K562 (cell line): ENCODE measurements around the gene SLC33A1. TPM values are rescaled to one million over a fixed set of nuclear protein-coding genes. Genes with fewer than 3 reads are reported as not detected.

ENCODE experiments used
- AFF4 ChIP-seq: sonication (generic); formaldehyde crosslinking; IDR thresholded peaks from 2 replicates; pipeline ENCODE4 v1.8.0; 2023; ENCODE audit warnings: mild to moderate bottlenecking, missing genetic modification reagents
- CUX1 ChIP-seq: fragments of 200-800 bp; sonication (Bioruptor generic); IDR thresholded peaks from 2 replicates; pipeline ENCODE4 v1.6.1; 2016; ENCODE audit warnings: missing genetic modification characterization, missing compliant biosample characterization
- GABPB1 ChIP-seq: sonication (generic); formaldehyde crosslinking; IDR thresholded peaks from 2 replicates; pipeline ENCODE4 v1.8.0; 2022; ENCODE audit warnings: mild to moderate bottlenecking, missing genetic modification reagents
- HIVEP1 ChIP-seq: fragments of 250-450 bp; sonication (Bioruptor Pico); IDR thresholded peaks from 2 replicates; pipeline ENCODE4 v1.4.0; 2020; ENCODE audit warnings: mild to moderate bottlenecking
- KAT7 ChIP-seq: sonication (generic); formaldehyde crosslinking; IDR thresholded peaks from 2 replicates; pipeline ENCODE4 v1.8.0; 2022; ENCODE audit warnings: missing genetic modification reagents, mild to moderate bottlenecking, borderline replicate concordance
- MLX ChIP-seq, 2 experiments: fragments of 450-650 bp in 1 of 2; sonication (generic) in 1 of 2; formaldehyde crosslinking; conservative IDR thresholded peaks; 2 replicates each; pipeline versions ENCODE4 v1.4.0 to v1.8.1; 2020 to 2022; ENCODE audit warnings: mild to moderate bottlenecking in 1 of 2, missing genetic modification reagents in 1 of 2
- PRPF4 ChIP-seq: fragments of 200-400 bp; formaldehyde crosslinking; IDR thresholded peaks from one replicate; pipeline ENCODE4 v1.6.1; 2017; ENCODE audit warnings: low read length, low read depth, mild to moderate bottlenecking; ENCODE audit not compliant: insufficient read depth, poor library complexity, severe bottlenecking
- RAD21 ChIP-seq, 2 experiments: fragments of 250-450 bp in 1 of 2; fragments of 450-650 bp in 1 of 2; sonication (Bioruptor Pico) in 1 of 2; formaldehyde crosslinking in 1 of 2; IDR thresholded peaks in 1 of 2; conservative IDR thresholded peaks in 1 of 2; 2 replicates each; pipeline versions ENCODE4 v1.4.0 to v1.8.0; 2020 to 2022; ENCODE audit warnings: mild to moderate bottlenecking in 2 of 2, moderate library complexity in 1 of 2
- SAFB ChIP-seq: fragments of 200-400 bp; formaldehyde crosslinking; IDR thresholded peaks from 2 replicates; pipeline ENCODE4 v1.6.1; 2017; ENCODE audit warnings: low read depth, low read length, borderline replicate concordance
- SIRT6 ChIP-seq: IDR thresholded peaks from one replicate; pipeline ENCODE4 v1.6.1; 2012; ENCODE audit warnings: low read depth, mild to moderate bottlenecking, control low read depth, inconsistent platforms, low read length, moderate library complexity
- TEAD4 ChIP-seq, 2 experiments: sonication (generic) in 1 of 2; formaldehyde crosslinking in 1 of 2; IDR thresholded peaks; 2 replicates each; pipeline versions ENCODE4 v1.6.1 to v1.8.0; 2012 to 2022; ENCODE audit warnings: borderline replicate concordance in 1 of 2, inconsistent platforms in 1 of 2, low read length in 1 of 2, mild to moderate bottlenecking in 1 of 2, missing genetic modification reagents in 1 of 2
- U2AF2 ChIP-seq: fragments of 200-400 bp; formaldehyde crosslinking; optimal IDR thresholded peaks from 2 replicates; pipeline ENCODE3; 2017; ENCODE audit warnings: low read depth, mild to moderate bottlenecking, low read length
- ZFPM2 ChIP-seq: fragments of 250-450 bp; sonication (Bioruptor Pico); IDR thresholded peaks from 2 replicates; pipeline ENCODE4 v1.5.1; 2022; ENCODE audit warnings: mild to moderate bottlenecking
- ZKSCAN1 ChIP-seq: fragments of 150-350 bp; IDR thresholded peaks from 2 replicates; pipeline ENCODE4 v1.6.1; 2016; ENCODE audit warnings: low read depth, low read length
- ZNF830 ChIP-seq: fragments of 250-450 bp; sonication (Bioruptor Pico); IDR thresholded peaks from 2 replicates; pipeline ENCODE4 v1.5.0; 2021; ENCODE audit warnings: mild to moderate bottlenecking
- polyA plus RNA-seq, 8 experiments: library from polyadenylated mRNA; depleted of rRNA in 4 of 8; stranded (reverse) in 5 of 8; unstranded in 3 of 8; fragments of >200 nt; fragmentation: Nextera tagmentation in 2 of 8; fragmentation: Illumina TruSeq in 1 of 8; extraction: Ambion mirVana in 2 of 8; extraction: Trizol in 1 of 8; gene quantifications; 2 replicates each; pipeline versions ENCODE4 v1.2.1 to v1.2.3, GENCODE V29; 2011 to 2014; ENCODE audit warnings: inconsistent platforms in 1 of 8, missing spikeins in 1 of 8
- total RNA-seq, 7 experiments: library from RNA; depleted of rRNA in 6 of 7; stranded (reverse); fragments of >200 nt in 6 of 7; fragmentation: Illumina TruSeq in 2 of 7; extraction: Trizol in 2 of 7; gene quantifications; 2 replicates each; pipeline versions ENCODE4 v1.2.1 to v1.2.3, GENCODE V29; 2011 to 2021; ENCODE audit warnings: low replicate concordance in 1 of 7

The SLC33A1 gene
- total and polyA plus RNA-seq, 9 of the 15 experiments (the other 6 are each of a cell fraction or from before 2014, with no cell fraction given): 6.2 to 26.8 (median 19.6) TPM

- TF ChIP-seq AFF4 (CRISPR knock-in tag) (no peak), ZNF830 (CRISPR knock-in tag) (no peak), GABPB1 (peak; percentile 2; the same call in 1 of the 2 replicates), PRPF4 (no peak), HIVEP1 (no peak), CUX1 (no peak), RAD21 (CRISPR knock-in tag; conservative IDR thresholded peaks at IDR 0.05 in 1 of 2, IDR thresholded peaks at IDR 0.05 in 1 of 2) (no peak), MLX (CRISPR knock-in tag; conservative IDR thresholded peaks at IDR 0.05) (no peak), KAT7 (CRISPR knock-in tag) (peak; percentile 79; the same call in 1 of the 2 replicates), TEAD4 (IDR thresholded peaks at IDR 0.05; ENCODE audit: low read length) (no peak), TEAD4 (CRISPR knock-in tag; IDR thresholded peaks at IDR 0.05; ENCODE audit: borderline replicate concordance) (0 out of 2 replicates have a peak, but pooled peaks have one; percentile 41), ZKSCAN1 (no peak; the same call in 1 of the 2 replicates), SIRT6 (no peak), ZFPM2 (no peak), SAFB (peak; percentile 61), U2AF2 (no peak)
Measured at GRCh38 chr3:155870945-155871745, 16.9 kb upstream of the SLC33A1 start (continued).
